ENCODE measurements around the gene ENTPD3. TPM values are rescaled to one million over a fixed set of nuclear protein-coding genes. Genes with fewer than 3 reads are reported as not detected.

The ENTPD3 gene
- total and polyA plus RNA-seq, 2 of the 13 experiments (the other 11 are each of a cell fraction or from before 2014, with no cell fraction given): 0.07 TPM; not detected in 1

- TF ChIP-seq KAT8 (CRISPR knock-in tag; IDR thresholded peaks at IDR 0.05) (peak; percentile 96), JUND (CRISPR knock-in tag; IDR thresholded peaks at IDR 0.05) (0 out of 2 replicates have a peak, but pooled peaks have one; percentile 11), SOX13 (IDR thresholded peaks at IDR 0.05) (peak; percentile 17; the same call in 1 of the 2 replicates), SOX13 (CRISPR knock-in tag; conservative IDR thresholded peaks at IDR 0.05 in 1 of 2, IDR thresholded peaks at IDR 0.05 in 1 of 2) (0 out of 4 replicates have a peak, but pooled peaks of 1 of the 2 experiments have one; percentile 6), KDM1A (CRISPR knock-in tag; IDR thresholded peaks at IDR 0.05) (no peak), ZNF280B (CRISPR knock-in tag; IDR thresholded peaks at IDR 0.05; ENCODE audit: borderline replicate concordance) (0 out of 2 replicates have a peak, but pooled peaks have one; percentile 33), POLR2G (IDR thresholded peaks at IDR 0.05; ENCODE audit: low read depth, low read length) (peak; percentile 98), MED13 (CRISPR knock-in tag; IDR thresholded peaks at IDR 0.05) (peak; percentile 59; the same call in 1 of the 2 replicates), KDM2A (CRISPR knock-in tag; IDR thresholded peaks at IDR 0.05; ENCODE audit: borderline replicate concordance, low read depth) (peak; percentile 79; the same call in 1 of the 2 replicates), STAT5B (CRISPR knock-in tag; IDR thresholded peaks at IDR 0.05) (no peak), ZNF260 (CRISPR knock-in tag; IDR thresholded peaks at IDR 0.05; ENCODE audit: borderline replicate concordance, low read depth) (no peak), MAFG (CRISPR knock-in tag; IDR thresholded peaks at IDR 0.05) (no peak), ZHX2 (IDR thresholded peaks at IDR 0.05; ENCODE audit: low read depth) (peak; percentile 51; the same call in 1 of the 2 replicates), ZHX2 (CRISPR knock-in tag; IDR thresholded peaks at IDR 0.05; ENCODE audit: borderline replicate concordance) (no peak), TP53 (CRISPR knock-in tag; conservative IDR thresholded peaks at IDR 0.05) (no peak), POLR2AphosphoS5 (IDR thresholded peaks at IDR 0.05; ENCODE audit: low read depth, low read length) (peak; percentile 99), THRA (CRISPR knock-in tag; IDR thresholded peaks at IDR 0.05; ENCODE audit: borderline replicate concordance) (peak; percentile 46; the same call in 1 of the 2 replicates), TOE1 (CRISPR knock-in tag; IDR thresholded peaks at IDR 0.05) (peak; percentile 75), ZNF256 (CRISPR knock-in tag; conservative IDR thresholded peaks at IDR 0.05) (no peak), ZNF749 (CRISPR knock-in tag; IDR thresholded peaks at IDR 0.05; ENCODE audit: borderline replicate concordance) (0 out of 2 replicates have a peak, but pooled peaks have one; percentile 87)
These were observed 70.2 kb downstream of the ENTPD3 start, which contains the start of gene RPL14 (continued) for GRCh38 chr3:40456940-40457823.
